ENCODE data around the gene MCRS1.

MCRS1 gene

DNA sequence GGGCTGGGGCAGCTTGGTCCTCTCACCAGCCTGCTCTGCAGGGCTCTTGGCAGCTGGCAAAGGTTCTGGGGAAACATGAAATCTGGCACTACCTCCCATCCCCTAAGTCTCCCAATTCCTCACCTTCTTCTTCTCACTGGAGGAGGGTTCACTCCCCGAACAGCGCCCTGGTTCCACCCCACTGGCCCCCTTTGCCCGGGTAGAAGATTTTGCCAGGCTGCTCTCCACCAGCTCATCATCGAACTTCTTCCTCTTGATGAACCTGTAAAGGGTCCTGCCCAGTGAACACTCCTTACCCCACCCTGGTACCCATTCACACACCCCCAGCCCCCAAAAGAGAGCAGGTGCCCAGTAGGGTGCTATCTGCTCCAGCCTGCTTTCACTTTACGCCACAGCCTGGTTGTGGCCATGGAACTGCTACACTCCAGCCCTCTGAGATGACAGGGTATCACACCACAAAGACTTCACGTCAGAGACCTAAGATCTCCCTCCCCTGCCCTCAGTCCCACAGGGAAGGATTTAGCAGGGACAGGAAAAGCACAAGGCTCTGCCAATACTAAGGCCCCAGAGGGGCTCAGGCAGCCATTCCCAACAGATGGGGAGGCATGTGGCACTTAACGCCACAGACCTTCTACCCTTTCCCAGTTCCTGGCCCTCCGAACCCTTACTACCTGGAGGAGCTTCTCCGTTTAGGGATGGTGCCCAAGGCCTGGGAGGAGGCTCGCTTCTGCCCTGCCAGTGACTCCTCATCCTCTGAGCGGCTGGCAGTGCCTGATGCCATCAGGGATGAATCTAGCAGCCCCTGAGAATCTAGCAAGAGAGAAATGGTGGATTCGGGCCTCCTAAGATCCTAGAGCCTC lies 2.3 kb downstream of the MCRS1 start:
- TF ChIP-seq, protein P1, sequence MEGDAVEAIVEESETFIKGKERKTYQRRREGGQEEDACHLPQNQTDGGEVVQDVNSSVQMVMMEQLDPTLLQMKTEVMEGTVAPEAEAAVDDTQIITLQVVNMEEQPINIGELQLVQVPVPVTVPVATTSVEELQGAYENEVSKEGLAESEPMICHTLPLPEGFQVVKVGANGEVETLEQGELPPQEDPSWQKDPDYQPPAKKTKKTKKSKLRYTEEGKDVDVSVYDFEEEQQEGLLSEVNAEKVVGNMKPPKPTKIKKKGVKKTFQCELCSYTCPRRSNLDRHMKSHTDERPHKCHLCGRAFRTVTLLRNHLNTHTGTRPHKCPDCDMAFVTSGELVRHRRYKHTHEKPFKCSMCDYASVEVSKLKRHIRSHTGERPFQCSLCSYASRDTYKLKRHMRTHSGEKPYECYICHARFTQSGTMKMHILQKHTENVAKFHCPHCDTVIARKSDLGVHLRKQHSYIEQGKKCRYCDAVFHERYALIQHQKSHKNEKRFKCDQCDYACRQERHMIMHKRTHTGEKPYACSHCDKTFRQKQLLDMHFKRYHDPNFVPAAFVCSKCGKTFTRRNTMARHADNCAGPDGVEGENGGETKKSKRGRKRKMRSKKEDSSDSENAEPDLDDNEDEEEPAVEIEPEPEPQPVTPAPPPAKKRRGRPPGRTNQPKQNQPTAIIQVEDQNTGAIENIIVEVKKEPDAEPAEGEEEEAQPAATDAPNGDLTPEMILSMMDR (conservative IDR thresholded peaks at IDR 0.05; ENCODE audit: low read depth, low read length), result no peak
- DNase-seq (ENCODE audit: low read depth), result no peak
- H3K4me3 ChIP-seq (ENCODE audit: low read depth, low read length), result no peak overlapping the region

DNA sequence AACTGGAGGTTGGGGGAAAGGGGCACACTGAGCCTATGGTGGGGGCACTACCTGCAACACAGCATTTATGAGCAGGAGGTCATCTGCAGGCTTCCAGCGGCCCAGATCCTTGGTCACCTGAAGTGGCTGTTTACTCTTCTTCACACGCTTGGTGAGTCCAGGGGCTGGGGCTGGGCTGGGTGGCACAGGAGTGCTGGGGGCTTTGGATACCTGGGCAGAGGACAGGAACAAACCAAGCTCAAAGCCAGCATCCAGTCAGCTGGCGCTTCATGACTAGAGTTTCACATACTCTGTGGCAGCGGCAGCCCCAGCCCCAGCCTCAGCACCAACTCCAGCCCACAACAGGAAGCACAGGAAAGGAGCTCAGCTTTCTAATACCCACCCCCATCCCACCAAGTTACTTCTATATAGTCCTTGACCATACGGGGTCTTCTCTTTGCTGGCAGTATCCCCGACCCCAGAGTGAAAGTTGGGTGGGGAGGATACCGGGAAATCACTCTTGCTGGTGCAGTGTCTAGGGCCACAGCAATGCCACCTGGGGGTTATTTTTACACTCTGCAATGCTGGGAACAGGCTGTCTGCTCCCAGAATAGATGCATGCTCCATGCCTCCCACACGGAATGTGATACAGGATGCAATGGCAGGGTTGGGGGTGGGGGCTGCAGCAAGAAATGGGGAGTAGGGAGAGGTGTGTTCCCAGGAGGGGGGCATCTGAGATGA lies 3.1 kb downstream of the MCRS1 start:
- TF ChIP-seq, protein P1 (conservative IDR thresholded peaks at IDR 0.05; ENCODE audit: low read depth, low read length), result no peak
- H3K4me3 ChIP-seq (ENCODE audit: low read depth, low read length), result no peak overlapping the region
- DNase-seq (ENCODE audit: low read depth), result no peak

DNA sequence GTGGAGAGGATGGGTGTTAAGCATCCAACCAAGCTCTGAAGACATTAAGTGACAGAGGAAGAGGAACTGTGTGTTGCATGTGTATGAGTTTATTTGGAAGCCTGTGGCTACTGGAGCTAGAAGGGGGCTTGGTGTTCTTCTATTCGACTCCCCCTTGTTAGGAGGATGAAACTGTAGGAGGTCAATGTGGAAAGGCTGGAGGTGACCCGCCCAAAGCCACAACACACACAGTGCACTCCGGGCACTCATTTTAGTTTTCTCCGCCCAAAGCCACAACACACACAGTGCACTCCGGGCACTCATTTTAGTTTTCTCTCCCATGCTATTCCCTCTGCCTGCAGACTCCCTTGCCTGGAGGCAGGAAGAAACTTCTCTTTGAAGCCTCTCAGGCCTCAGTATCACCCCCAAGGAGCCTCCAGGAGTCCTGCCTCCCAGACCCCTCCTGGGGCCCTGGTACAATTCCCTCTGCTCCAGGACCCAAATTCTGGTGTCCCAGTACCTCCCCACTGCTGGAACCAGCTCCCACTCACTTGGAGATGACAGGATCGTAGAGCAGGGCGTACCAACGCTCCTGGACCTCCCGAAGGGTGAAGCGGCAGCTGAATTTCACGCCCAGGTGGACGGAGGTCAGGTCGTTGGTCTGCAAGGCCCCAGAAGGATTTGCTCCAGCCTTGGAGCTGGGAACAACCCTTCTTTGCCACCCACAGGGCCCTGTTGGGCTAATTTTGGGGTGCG lies 3.8 kb downstream of the MCRS1 start:
- H3K4me3 ChIP-seq (ENCODE audit: low read depth, low read length), result no peak overlapping the region
- TF ChIP-seq, protein P1 (conservative IDR thresholded peaks at IDR 0.05; ENCODE audit: low read depth, low read length), result no peak
- DNase-seq (ENCODE audit: low read depth), result no peak

DNA sequence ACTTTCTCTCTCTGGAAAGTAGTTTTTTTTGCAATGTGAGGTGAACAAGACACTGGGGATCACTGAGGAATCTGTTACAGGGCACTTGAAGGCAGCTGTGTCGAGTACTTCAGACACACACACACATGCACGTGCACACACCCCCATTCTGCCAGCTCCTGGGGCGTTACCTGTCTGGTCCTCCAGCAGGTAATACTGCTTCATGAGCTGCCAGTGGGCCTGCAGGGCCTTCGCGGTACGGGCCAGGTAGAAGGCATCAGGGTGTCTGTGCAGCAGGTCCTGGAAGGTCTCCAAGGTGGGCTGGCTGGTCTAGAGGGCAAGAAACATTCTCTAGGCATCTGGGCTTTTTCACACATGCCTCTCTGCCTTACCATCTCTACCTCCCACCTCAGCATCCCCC lies 5.1 kb downstream of the MCRS1 start:
- no peak overlapping the region for H3K4me3 ChIP-seq (ENCODE audit: low read depth, low read length)
- no peak for DNase-seq (ENCODE audit: low read depth)
- TF ChIP-seq, protein P1 (conservative IDR thresholded peaks at IDR 0.05; ENCODE audit: low read depth, low read length), result no peak

DNA sequence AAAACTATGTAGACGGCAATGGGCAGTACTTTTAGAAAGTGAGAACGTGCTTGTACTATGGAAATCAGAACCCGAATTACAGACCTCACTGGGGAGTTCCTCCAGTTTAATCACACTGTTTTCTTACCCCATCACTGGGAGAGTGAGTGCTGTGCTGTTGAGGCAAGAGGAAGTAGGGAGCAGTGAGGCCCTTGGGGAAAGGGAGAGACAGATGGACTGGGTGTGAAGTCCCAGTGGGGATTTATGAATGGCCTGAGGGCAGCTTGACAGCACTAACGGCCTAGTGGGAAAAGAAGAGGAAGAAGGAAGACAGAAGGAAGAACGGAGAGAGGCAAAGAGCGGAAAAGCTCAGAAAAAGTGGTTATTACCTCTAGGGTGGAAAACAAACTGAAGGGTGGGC lies 5.7 kb downstream of the MCRS1 start:
- TF ChIP-seq, protein P1 (conservative IDR thresholded peaks at IDR 0.05; ENCODE audit: low read depth, low read length), result no peak
- no peak overlapping the region for H3K4me3 ChIP-seq (ENCODE audit: low read depth, low read length)
- no peak for DNase-seq (ENCODE audit: low read depth)

DNA sequence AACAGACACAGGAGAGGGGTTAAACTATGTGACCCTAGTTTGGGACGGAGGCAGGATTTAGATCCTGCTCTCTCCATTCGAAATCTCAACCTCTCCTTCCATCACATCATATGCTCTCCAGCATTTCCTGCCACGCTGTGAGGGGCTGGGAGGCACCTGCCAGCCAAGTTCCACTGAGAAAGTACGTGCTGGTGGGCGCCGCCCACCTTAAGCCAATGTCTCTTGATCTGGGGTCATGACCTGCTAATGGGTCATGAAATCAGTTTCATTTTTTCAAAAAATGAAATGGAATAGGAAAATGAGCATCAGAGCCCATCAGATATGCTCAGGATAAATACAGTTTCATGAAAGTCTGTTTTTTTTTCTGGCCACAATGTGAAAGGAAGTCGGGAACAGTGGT lies 7.2 kb downstream of the MCRS1 start:
- DNase-seq (ENCODE audit: low read depth), result no peak
- TF ChIP-seq, protein P1 (conservative IDR thresholded peaks at IDR 0.05; ENCODE audit: low read depth, low read length), result no peak
- no peak overlapping the region for H3K4me3 ChIP-seq (ENCODE audit: low read depth, low read length)

All from choroid plexus epithelial cell (primary cell).